GM10266 (cell line): Measurements from ENCODE around the gene CFAP44.

ENCODE experiments used
- DNase-seq: peaks from one replicate; pipeline ENCODE4 v3.0.0; 2012; ENCODE audit errors: extremely low spot score
- CTCF ChIP-seq: IDR thresholded peaks from 2 replicates; pipeline ENCODE4 v1.5.1; 2012; ENCODE audit warnings: mild to moderate bottlenecking, low read depth; ENCODE audit not compliant: control insufficient read depth, insufficient read depth; ENCODE audit errors: missing control alignments

Gene CFAP44

GRCh38 chr3:113454057-113454456 is 12.8 kb upstream of the CFAP44 start:
- no peak for TF ChIP-seq CTCF
- DNase-seq: no peak

DNA sequence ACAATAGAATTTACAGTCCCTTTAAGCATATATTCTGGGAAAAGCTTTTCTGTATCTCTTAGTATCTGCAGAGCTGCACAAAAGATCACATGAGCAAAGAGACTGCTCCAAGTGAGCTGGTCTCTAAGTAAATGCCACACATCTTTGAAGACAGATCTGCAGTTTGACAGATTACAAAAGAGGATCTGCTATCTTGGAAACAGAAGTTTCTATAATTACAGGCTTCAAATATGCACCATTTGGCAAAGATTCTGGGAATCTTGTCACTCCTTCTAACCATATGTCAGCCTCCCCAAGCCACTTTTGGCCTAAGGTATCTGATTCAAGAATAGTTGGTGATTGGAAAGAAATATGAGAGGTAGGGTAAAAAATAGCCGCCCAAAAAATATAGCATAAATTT is 9.6 kb upstream of the CFAP44 start:
- TF ChIP-seq CTCF: no peak
- DNase-seq: no peak

GRCh38 chr3:113439606-113440005 is 1.7 kb downstream of the CFAP44 start:
- DNase-seq: no peak
- TF ChIP-seq CTCF: no peak

DNA sequence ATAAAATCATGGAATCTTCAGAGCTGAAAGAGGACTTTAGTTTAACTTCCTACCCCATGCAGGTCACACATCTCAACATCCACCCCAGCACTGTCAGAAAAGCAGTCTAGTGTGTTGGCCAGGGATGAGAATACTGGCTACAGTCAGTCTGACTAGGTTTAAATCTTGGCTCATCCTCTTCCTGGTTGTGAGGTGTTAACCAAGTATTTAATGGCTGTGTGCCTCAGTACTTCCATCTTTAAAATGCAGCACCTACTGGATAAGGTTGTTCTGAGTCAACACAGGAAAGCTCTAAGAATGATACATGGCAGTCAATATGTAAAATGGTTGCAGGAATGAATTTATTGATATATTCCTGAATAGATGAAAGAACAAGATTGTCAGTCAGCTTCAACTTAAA is 3.1 kb downstream of the CFAP44 start:
- DNase-seq: no peak
- no peak for TF ChIP-seq CTCF

- TF ChIP-seq CTCF: no peak
- DNase-seq: no peak
Measured at GRCh38 chr3:113437411-113437810, 3.9 kb downstream of the CFAP44 start.

GRCh38 chr3:113436809-113437208 is 4.5 kb downstream of the CFAP44 start:
- no peak for DNase-seq
- no peak for TF ChIP-seq CTCF

DNA sequence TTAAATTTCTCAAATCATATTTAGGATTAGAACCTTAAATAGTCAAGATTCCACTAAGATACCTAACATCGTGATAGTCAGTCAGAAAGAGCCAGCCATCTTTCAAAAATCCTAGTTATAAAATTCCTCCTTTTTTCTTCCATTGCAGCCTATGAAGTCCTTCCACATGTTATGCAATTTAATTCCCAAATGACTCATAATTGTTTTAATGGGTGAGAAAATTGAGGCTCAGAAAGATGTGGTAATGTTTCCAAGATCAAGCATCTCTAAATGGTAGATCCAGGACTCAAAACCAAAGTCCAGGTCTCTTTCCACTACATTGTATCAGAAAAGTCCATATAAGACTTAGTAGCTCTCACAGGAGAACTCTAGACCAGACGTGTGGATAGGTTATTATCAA is 9.5 kb downstream of the CFAP44 start:
- DNase-seq: no peak
- no peak for TF ChIP-seq CTCF
